K562 (cell line): ENCODE data around the gene ATXN7.

Experiments
- CTCF ChIP-seq, 3 experiments: IDR thresholded peaks in 2 of 3; conservative IDR thresholded peaks in 1 of 3; 2 replicates each; pipeline ENCODE4 v1.5.1; 2011 to 2012; ENCODE audit warnings: low read length in 3 of 3, mild to moderate bottlenecking in 3 of 3, control low read depth in 2 of 3, improper control_type of control experiment in 1 of 3, inconsistent platforms in 1 of 3, low read depth in 1 of 3, mixed read lengths in 1 of 3, moderate library complexity in 1 of 3; ENCODE audit not compliant: insufficient read depth in 2 of 3
- ESRRA ChIP-seq: fragments of 450-650 bp; IDR thresholded peaks from 2 replicates; pipeline ENCODE4 v1.6.1; 2014; ENCODE audit warnings: low read depth, mild to moderate bottlenecking, moderate library complexity, borderline replicate concordance
- FOXK1 ChIP-seq: sonication (generic); formaldehyde crosslinking; IDR thresholded peaks from 2 replicates; pipeline ENCODE4 v1.8.0; 2022; ENCODE audit warnings: missing genetic modification reagents, mild to moderate bottlenecking, borderline replicate concordance
- FOXP1 ChIP-seq: sonication (generic); formaldehyde crosslinking; IDR thresholded peaks from 2 replicates; pipeline ENCODE4 v1.8.0; 2022; ENCODE audit warnings: mild to moderate bottlenecking, missing genetic modification reagents
- HDAC6 ChIP-seq: IDR thresholded peaks from 2 replicates; pipeline ENCODE4 v1.6.1; 2012; ENCODE audit warnings: low read depth, mild to moderate bottlenecking, control low read depth, inconsistent platforms, low read length, moderate library complexity
- RB1 ChIP-seq: fragments of 450-650 bp; IDR thresholded peaks from 2 replicates; pipeline ENCODE4 v1.6.1; 2017; ENCODE audit warnings: low read depth, mild to moderate bottlenecking
- U2AF2 ChIP-seq: fragments of 200-400 bp; formaldehyde crosslinking; optimal IDR thresholded peaks from 2 replicates; pipeline ENCODE3; 2017; ENCODE audit warnings: low read depth, mild to moderate bottlenecking, low read length
- YBX1 ChIP-seq: fragments of 450-650 bp; IDR thresholded peaks from 2 replicates; pipeline ENCODE4 v1.7.1; 2016; ENCODE audit warnings: mild to moderate bottlenecking
- YY1 ChIP-seq, 3 experiments: IDR thresholded peaks; 2 replicates each; pipeline ENCODE4 v1.6.1; 2011; ENCODE audit warnings: low read length in 2 of 3, mild to moderate bottlenecking in 2 of 3, moderate library complexity in 2 of 3, borderline replicate concordance in 1 of 3, control low read depth in 1 of 3, low read depth in 1 of 3; ENCODE audit not compliant: insufficient read depth in 3 of 3, insufficient replicate concordance in 2 of 3, control insufficient read depth in 1 of 3, insufficient read length in 1 of 3; ENCODE audit errors: extremely low read depth in 1 of 3
- ZKSCAN1 ChIP-seq: fragments of 150-350 bp; IDR thresholded peaks from 2 replicates; pipeline ENCODE4 v1.6.1; 2016; ENCODE audit warnings: low read depth, low read length
- ZNF609 ChIP-seq: sonication (generic); formaldehyde crosslinking; IDR thresholded peaks from 2 replicates; pipeline ENCODE4 v1.8.1; 2023; ENCODE audit warnings: missing genetic modification reagents, mild to moderate bottlenecking, borderline replicate concordance

GRCh38 chr3:63878394-63879060 lies 14.9 kb downstream of the ATXN7 start:
- TF ChIP-seq FOXP1 (no peak), ESRRA (no peak), HDAC6 (no peak), ZKSCAN1 (no peak), YY1 (IDR thresholded peaks at IDR 0.05; ENCODE audit: borderline replicate concordance in 1 of 3, control insufficient read depth in 1 of 3, extremely low read depth in 1 of 3, insufficient read depth in 3 of 3, insufficient read length in 1 of 3, insufficient replicate concordance in 2 of 3, low read depth in 1 of 3, low read length in 2 of 3) (no peak), FOXK1 (CRISPR knock-in tag) (no peak), ZNF609 (no peak), U2AF2 (no peak), YBX1 (no peak), CTCF (IDR thresholded peaks at IDR 0.05 in 2 of 3, conservative IDR thresholded peaks at IDR 0.05 in 1 of 3; ENCODE audit: insufficient read depth in 2 of 3, low read depth in 1 of 3, low read length in 3 of 3) (no peak), RB1 (no peak)
